Right lobe of liver (tissue), 4 donors: ENCODE results near the gene TYMS.

ENCODE experiments used
- CTCF ChIP-seq, 4 donors: fragments of 200-600 bp in 3 of 4; fragments of 450-650 bp in 1 of 4; IDR thresholded peaks; one replicate each; pipeline versions ENCODE4 v1.5.1 to v1.8.0; 2016 to 2022; ENCODE audit warnings: antibody characterized with exemption in 4 of 4, mild to moderate bottlenecking in 2 of 4
- POLR2A ChIP-seq: fragments of 450-650 bp; IDR thresholded peaks from one replicate; pipeline ENCODE4 v1.6.1; 2017; ENCODE audit warnings: antibody characterized with exemption, mild to moderate bottlenecking
- donor health status: DM: no; HTN: no; CAD: no.
- donor health status: DM: no; HTN: no; CAD: no.
- donor health status: DM: no; HTN: yes; CAD: no.

- TF ChIP-seq POLR2A = no peak
- TF ChIP-seq CTCF (IDR thresholded peaks at IDR 0.05) = no peak
Observed at GRCh38 chr18:692824-693223, 35.4 kb downstream of the TYMS start.
